GOT3 (cell line): ENCODE data around the gene INSYN2B.
"Not testable (repeated sequence)": the region's sequence is repeated elsewhere in the genome, so short reads cannot be mapped to it uniquely, and the experiment has no call there.

Experiments
- DNase-seq: peaks from one replicate; lab custom pipeline; 2025; ENCODE audit warnings: mixed read lengths; lab: John Stamatoyannopoulos, UW

INSYN2B gene

GRCh38 chr5:169971780-169972179 lies 8.5 kb downstream of the INSYN2B start:
- DNase-seq, result no peak

DNA sequence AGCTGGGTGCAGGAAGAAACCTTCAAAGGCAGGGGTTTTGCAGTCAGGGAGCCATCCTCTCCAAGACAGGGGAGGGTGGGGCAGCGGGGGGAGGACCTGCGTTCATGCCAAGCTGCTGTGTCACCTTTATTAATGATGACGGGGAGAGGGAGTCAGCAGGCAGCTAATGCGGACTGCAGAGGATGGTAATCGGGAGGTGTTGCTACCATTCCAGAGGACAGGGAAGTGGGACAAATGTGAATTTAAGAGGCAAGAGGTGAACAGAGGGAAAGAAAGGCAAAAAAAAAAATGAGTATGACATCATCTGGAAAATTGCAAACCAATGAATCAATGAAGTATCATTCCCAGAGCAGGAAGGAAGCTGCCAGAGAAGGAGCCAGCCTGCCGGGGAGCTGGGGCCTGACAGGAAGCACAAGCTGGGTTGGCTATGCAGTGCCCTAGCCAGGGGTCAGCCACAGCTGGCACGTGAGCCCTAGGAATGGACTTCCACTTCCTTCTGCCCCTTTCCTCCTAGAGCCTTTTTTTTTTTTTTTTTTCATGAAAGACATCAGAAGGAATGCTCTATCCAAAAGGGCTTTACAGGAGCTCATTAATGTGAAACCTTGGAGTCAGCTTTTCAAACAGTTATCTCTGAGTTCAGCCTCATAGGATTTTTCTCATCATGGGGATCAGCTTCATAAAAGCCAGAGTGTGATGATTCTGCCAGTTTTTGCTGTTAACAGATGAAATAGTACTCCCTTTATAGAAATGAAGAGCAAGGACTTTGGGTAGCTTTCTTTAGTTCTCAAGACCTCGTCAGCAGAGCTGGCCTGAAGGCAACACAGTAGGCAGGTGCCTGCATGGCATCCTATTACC lies 9.2 kb downstream of the INSYN2B start:
- peak; percentile 13 for DNase-seq

DNA sequence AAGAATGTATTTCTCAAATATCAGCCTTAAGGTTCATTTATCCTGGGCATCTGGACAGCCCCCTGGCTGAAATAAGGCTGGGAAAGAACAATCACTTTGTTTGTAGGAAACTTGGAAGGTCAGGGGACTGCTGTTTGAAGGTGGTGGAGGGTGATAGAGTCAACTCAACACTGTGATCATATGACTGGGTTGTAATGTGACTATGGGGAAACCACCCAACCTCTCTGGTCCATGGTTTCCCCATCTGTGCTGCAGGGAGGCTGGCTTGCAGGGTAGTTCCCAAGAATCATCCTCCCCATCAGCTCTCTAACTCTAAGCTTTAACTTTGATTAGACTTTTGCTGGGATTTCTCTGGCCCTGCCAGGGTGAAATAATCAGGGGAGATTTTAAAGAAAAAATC lies 10.0 kb downstream of the INSYN2B start:
- DNase-seq, result no peak

DNA sequence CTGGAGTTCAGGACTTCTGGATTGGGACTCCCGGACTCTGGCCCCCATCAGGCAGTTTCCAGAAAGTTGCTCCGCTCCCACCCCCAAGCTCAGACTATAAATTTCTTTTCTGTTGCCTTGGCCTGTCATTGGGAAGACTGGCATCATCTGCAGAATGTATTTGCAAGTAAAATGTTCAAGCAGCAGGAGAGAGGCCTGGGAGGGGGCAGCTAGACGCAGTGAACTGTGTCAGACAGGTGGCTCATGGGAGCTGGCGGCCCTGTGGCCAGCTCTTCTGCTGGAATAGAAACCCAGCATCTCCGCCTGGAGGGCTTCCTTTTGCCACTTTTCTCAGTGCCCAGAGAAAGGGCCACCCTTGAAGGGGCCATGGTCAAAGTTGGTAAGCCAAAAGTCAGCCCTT lies 16.0 kb downstream of the INSYN2B start:
- no peak for DNase-seq

DNA sequence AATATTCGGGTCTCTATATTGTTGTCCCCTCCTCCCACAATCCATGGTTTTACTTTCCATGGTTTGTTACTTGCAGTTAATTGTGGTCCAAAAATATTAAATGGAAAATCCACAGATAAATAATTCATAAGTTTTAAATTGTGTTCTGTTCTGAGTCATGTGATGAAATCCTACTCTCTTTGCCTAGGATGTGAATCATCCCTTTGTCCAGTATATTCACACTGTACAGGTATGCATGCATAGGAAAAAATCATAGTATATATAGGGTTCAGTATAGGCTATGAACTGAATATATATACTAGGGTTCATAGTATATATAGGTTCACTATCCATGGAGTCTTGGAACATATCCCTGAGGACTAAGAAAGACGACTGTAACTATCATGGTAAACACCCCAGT lies 19.6 kb downstream of the INSYN2B start:
- no peak for DNase-seq

GRCh38 chr5:169958278-169958677 lies 22.0 kb downstream of the INSYN2B start:
- no peak for DNase-seq

DNA sequence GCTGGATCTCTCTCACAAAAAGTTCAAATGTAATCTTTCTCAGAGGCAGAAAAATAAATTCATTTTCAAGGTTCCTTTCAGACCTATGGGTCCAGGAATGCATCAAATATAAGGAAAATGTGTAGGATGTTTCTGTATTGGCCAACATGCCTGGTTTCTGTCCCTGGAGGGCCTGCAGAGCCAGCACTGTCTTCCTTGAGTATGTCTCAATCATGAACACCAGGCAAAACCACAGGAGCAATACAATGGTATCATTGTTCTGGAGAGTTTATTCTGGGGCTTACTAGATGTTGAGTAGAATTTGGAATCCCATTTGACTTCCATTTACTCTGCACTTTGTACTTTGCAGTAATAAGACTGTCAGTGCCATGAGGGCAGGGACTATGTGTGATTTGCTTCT lies 23.5 kb downstream of the INSYN2B start:
- DNase-seq, result no peak

DNA sequence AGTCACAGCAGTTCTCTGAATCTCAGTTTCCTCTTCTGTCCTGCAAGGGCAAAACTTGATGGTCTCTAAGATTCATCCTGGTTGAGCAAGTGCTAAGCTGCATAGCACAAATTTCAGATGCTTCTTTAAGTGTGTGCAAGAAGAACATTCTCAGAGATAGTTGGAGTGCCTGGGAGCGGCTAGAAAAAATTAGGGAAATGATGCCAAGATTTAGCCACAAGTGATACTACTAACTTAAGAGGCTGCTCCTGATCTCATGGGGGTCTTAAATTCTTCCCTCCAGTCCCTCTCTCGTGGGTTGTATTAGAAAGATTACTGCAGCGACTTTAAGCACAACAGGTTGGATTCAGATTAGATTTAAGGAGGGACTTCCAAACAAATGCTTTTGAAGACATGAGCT lies 24.2 kb downstream of the INSYN2B start:
- DNase-seq, result no peak

DNA sequence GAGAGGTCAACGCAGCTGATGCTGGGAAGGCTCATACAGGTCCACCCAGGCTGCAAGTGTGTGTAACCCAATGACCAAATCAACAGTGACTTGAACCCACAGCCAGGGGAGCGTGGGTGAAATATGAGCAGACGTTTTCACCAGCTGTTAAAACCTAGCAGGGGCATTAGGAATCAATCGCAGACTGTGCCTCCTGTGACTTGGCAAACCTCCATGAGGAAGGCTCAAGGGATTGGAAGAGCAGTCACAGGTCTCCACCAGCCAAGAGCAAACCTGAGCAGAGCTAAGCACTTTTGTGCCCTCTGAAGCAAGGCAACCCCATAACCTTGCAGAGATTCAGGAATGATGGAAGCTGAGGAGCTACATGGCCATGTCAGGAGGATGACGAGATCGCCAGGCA lies 25.5 kb downstream of the INSYN2B start:
- no peak for DNase-seq

DNA sequence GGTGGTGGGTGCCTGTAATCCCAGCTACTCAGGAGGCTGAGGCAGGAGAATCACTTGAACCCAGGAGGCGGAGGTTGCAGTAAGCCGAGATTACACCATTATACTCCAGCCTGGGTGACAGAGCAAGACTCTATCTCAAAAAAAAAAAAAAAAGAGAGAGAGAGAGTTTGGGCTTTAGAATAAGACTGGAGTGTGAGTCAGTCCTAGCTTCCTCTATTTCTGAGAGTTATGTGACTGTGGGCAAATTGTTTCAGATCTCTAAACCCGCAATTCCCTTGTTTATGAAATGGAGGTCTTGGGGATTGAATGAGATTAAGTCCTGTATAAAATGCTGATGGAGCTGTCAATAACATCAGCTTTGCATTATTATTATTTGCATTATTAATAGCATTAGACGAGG lies 27.1 kb downstream of the INSYN2B start:
- DNase-seq, result not testable (repeated sequence)

DNA sequence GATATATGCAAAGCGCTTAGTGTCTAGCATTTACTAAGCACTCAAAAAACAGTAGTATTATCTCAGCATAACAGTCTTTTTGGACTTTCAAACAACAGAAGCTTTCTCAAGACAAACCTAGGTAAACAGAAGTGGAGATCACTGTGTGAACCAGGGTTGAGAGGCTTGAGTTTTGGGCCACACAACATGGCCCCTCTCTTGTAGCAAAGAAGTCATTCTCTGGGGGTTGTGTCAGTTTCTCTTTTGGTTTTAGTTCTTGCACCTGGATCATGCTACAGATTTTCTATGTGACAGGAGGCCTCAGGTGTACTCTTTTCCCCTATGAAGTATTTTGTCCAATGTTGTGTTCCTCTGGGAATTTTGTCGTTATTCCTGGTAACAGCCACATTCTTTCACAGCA lies 30.0 kb downstream of the INSYN2B start:
- DNase-seq, result no peak

GRCh38 chr5:169946743-169947295 lies 33.5 kb downstream of the INSYN2B start:
- DNase-seq, result no peak

GRCh38 chr5:169945831-169946261 lies 34.4 kb downstream of the INSYN2B start:
- peak; percentile 57 for DNase-seq

DNA sequence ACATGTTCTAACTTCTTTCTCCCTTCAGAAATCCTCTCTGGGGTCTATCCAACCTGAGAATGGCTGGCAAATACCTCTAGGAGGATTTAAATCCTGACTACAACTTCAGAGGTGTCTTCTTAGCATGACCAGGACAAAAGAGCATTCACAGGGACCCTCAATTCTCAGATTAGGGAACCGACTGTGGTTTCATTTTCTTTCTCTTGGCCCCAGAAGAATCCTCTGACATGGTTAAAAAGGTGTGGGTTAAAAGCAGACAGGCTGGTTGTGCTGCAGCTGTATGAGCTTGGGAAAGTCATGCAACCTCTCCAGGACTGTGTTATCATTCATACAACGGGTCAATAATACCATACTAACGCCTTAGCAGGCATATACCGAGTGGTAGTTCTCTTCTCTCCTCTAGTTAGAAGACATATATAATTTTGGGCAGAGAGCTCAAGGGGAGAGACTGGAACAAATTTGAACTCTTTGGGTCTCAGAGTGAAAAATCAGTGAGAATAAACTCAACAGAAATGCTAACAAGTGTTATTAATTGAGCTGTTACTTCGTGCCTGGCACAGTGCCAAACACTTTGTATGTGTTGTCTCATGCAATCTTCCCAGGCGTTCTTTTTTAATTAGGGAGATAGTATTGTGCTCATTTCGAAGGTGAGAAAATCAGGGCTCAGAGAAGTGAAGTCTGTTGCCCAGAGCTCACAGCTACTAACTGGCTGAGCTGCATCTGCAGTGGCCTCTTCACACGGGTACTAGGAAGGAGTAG lies 35.2 kb downstream of the INSYN2B start:
- no peak for DNase-seq

DNA sequence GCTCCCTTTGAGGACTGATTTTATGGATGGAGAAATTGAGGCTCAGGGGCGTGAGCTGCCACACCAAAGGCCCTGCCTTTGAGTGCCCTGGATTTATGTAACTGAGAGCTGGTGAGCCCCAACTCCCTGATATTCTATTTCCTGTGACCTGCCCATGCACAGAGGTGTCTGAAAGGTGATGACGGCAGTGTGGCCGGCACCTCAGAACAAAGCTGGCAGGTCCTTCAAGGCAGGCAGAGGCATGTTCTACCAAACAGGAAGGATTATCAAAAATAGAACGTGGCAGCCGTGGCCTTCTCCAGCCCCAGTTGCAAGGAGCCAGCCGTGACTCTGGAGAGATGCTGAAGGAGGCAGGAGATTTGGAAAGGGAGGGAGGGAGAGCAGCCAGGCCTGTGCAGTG lies 36.2 kb downstream of the INSYN2B start:
- DNase-seq, result no peak

- DNase-seq, result no peak
Observed at GRCh38 chr5:169943026-169943425, 37.3 kb downstream of the INSYN2B start.

- no peak for DNase-seq
Observed at GRCh38 chr5:169942181-169942580, 38.1 kb downstream of the INSYN2B start.

- no peak for DNase-seq
Observed at GRCh38 chr5:169941542-169941941, 38.8 kb downstream of the INSYN2B start.

DNA sequence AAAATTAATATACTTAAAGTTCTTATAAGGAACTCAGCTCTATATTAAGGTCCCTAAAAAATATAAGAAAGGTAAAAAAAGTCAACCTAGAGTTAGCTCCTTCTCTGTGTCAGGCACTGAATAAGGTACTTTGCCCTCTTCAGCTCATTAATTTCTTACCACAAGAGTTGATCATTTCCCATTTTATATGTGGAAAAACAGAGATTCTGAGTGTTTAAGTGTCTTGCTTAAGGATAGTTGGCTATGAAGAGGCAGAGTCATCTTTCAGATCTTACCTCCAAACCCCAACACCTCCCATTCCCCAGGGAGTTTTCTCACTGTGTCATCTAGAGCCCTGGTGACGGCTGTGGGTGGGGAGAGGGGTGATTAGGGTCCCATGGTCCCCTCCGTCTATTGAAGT lies 40.6 kb downstream of the INSYN2B start:
- DNase-seq, result no peak

DNA sequence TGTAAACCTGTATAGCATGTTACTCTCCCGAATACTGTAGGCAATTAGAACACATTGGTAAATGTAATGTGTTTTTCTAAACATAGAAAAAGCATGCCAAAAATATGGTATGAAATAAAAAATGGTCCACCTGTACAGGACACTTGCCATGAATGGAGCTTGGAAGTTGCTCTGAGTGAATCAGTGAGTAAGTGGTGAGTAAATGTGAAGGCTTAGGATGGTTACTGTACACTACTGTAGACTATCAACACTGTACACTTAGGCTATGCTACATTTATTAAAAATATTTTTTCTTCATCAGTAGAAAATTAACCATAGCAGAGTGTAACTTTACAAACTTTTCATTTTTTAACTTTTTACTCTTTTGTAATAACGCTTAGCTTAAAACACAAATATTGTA lies 41.9 kb downstream of the INSYN2B start:
- no peak for DNase-seq

DNA sequence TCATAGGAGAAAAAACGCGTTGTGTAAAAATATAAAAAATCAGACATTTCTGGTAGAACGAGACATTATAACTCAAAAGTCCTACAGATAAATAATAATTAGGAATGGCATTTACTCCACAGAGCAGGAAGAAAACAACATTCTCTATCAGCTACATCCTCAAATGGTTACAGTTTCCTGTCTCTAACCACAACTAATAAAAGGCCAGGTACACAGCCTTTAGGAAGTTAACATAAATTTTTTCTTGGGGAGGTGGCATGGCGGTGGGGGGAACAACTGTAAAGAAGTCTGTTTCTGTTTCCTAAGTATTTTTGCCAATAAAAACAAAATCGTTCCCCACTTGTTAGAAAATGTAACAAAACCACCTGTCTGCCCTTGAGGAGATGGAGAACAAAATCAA lies 44.5 kb downstream of the INSYN2B start:
- no peak for DNase-seq

- DNase-seq, result no peak
Observed at GRCh38 chr5:169934990-169935389, 45.3 kb downstream of the INSYN2B start.

DNA sequence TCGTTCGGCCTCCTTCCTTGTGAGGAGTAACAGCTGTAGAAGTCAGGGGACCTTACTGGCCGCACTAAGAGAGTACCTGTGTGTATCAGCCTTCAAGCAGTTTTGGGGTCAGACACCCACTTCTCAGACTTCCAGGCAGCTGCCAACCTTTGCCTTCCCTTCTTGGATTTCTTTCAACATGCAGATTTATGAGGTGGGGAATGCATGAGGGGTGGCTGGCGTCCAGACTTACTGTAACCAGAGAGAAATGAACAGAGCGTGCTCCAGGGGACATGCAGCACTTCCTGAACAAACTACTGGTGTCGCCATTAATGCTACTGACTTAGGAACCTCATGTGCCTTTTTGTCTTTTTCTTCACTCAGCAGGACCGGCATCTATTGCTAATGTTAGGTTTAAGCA lies 46.7 kb downstream of the INSYN2B start:
- DNase-seq, result no peak
